ENCODE measurements around the gene TMEM178A.

Gene TMEM178A

GRCh38 chr2:39703181-39703872 is 37.6 kb downstream of the TMEM178A start:
- TF ChIP-seq CTCF (conservative IDR thresholded peaks at IDR 0.05; ENCODE audit: control insufficient read depth, insufficient read depth, low read depth, low read length) = no peak
- no peak for DNase-seq (ENCODE audit: low read depth)
- H3K4me3 ChIP-seq (ENCODE audit: control insufficient read depth, low read depth, low read length) = no peak overlapping the region

GRCh38 chr2:39704540-39704939 is 38.8 kb downstream of the TMEM178A start:
- H3K4me3 ChIP-seq (ENCODE audit: control insufficient read depth, low read depth, low read length) = no peak overlapping the region

GRCh38 chr2:39705638-39706037 is 39.9 kb downstream of the TMEM178A start:
- no peak for TF ChIP-seq CTCF (conservative IDR thresholded peaks at IDR 0.05; ENCODE audit: control insufficient read depth, insufficient read depth, low read depth, low read length)
- no peak overlapping the region for H3K4me3 ChIP-seq (ENCODE audit: control insufficient read depth, low read depth, low read length)
- no peak for DNase-seq (ENCODE audit: low read depth)

More at GRCh38 chr2:39704540-39704939, 38.8 kb downstream of the TMEM178A start:
- no peak for DNase-seq (ENCODE audit: low read depth)
- TF ChIP-seq CTCF (conservative IDR thresholded peaks at IDR 0.05; ENCODE audit: control insufficient read depth, insufficient read depth, low read depth, low read length) = no peak

- no peak for TF ChIP-seq CTCF (conservative IDR thresholded peaks at IDR 0.05; ENCODE audit: control insufficient read depth, insufficient read depth, low read depth, low read length)
- H3K4me3 ChIP-seq (ENCODE audit: control insufficient read depth, low read depth, low read length) = no peak overlapping the region
- DNase-seq (ENCODE audit: low read depth) = no peak
Measured at GRCh38 chr2:39706312-39706711, 40.6 kb downstream of the TMEM178A start.

GRCh38 chr2:39706945-39707344 is 41.2 kb downstream of the TMEM178A start:
- no peak overlapping the region for H3K4me3 ChIP-seq (ENCODE audit: control insufficient read depth, low read depth, low read length)
- TF ChIP-seq CTCF (conservative IDR thresholded peaks at IDR 0.05; ENCODE audit: control insufficient read depth, insufficient read depth, low read depth, low read length) = no peak
- no peak for DNase-seq (ENCODE audit: low read depth)

- TF ChIP-seq CTCF (conservative IDR thresholded peaks at IDR 0.05; ENCODE audit: control insufficient read depth, insufficient read depth, low read depth, low read length) = no peak
- H3K4me3 ChIP-seq (ENCODE audit: control insufficient read depth, low read depth, low read length) = no peak overlapping the region
- no peak for DNase-seq (ENCODE audit: low read depth)
Measured at GRCh38 chr2:39708003-39708402, 42.3 kb downstream of the TMEM178A start.

Data from fibroblast of mammary gland (primary cell).